H9 (cell line): ENCODE data around the gene CHEK1. TPM values are rescaled to one million over a fixed set of nuclear protein-coding genes. Genes with fewer than 3 reads are reported as not detected.

Experiments used
- DNase-seq: peaks from one replicate; pipeline ENCODE4 v3.0.0-alpha.2; 2017
- H2AFZ ChIP-seq: one replicate; pipeline ENCODE4 v1.6.1; 2013; ENCODE audit warnings: mild to moderate bottlenecking, low read length, control low read depth, moderate library complexity
- H2AK5ac ChIP-seq: 2 replicates; pipeline ENCODE4 v1.6.1; 2013; ENCODE audit warnings: low read length, control low read depth, mixed read lengths; ENCODE audit not compliant: insufficient read length
- H2BK120ac ChIP-seq: one replicate; pipeline ENCODE4 v1.6.1; 2013; ENCODE audit warnings: low read depth, mild to moderate bottlenecking, low read length, control low read depth, inconsistent platforms; ENCODE audit not compliant: poor library complexity, severe bottlenecking
- H2BK12ac ChIP-seq: 2 replicates; pipeline ENCODE4 v1.6.1; 2013; ENCODE audit warnings: low read length, control low read depth, mixed read lengths, low read depth; ENCODE audit not compliant: insufficient read length
- H2BK15ac ChIP-seq: 2 replicates; pipeline ENCODE4 v1.6.1; 2013; ENCODE audit warnings: low read depth, low read length, control low read depth
- H2BK20ac ChIP-seq: one replicate; pipeline ENCODE4 v1.6.1; 2013; ENCODE audit warnings: low read depth, mild to moderate bottlenecking, low read length, control low read depth, inconsistent platforms; ENCODE audit not compliant: poor library complexity, severe bottlenecking
- H2BK5ac ChIP-seq: 2 replicates; pipeline ENCODE4 v1.6.1; 2013; ENCODE audit warnings: low read length, control low read depth, mixed read lengths; ENCODE audit not compliant: insufficient read length
- H3K14ac ChIP-seq: 2 replicates; pipeline ENCODE4 v1.6.1; 2013; ENCODE audit warnings: low read length, control low read depth; ENCODE audit not compliant: insufficient read depth
- H3K18ac ChIP-seq: 2 replicates; pipeline ENCODE4 v1.6.1; 2013; ENCODE audit warnings: low read depth, mild to moderate bottlenecking, mixed read lengths, low read length, control low read depth; ENCODE audit not compliant: insufficient read length
- H3K23ac ChIP-seq: 2 replicates; pipeline ENCODE4 v1.6.1; 2013; ENCODE audit warnings: low read length, control low read depth, mixed read lengths, low read depth; ENCODE audit not compliant: insufficient read length
- H3K23me2 ChIP-seq: 2 replicates; pipeline ENCODE4 v1.6.1; 2013; ENCODE audit warnings: low read depth, mild to moderate bottlenecking, mixed read lengths, low read length, control low read depth; ENCODE audit not compliant: insufficient read length, poor library complexity, severe bottlenecking
- H3K27ac ChIP-seq: 2 replicates; pipeline ENCODE4 v1.5.1; 2013; ENCODE audit warnings: low read length, control low read depth, mixed read lengths, low read depth; ENCODE audit not compliant: insufficient read length
- H3K27me3 ChIP-seq: 2 replicates; pipeline ENCODE4 v1.6.1; 2013; ENCODE audit warnings: low read length, control low read depth, inconsistent platforms; ENCODE audit not compliant: insufficient read depth
- H3K4ac ChIP-seq: 2 replicates; pipeline ENCODE4 v1.6.1; 2013; ENCODE audit warnings: low read depth, mild to moderate bottlenecking, control low read depth, inconsistent platforms, low read length, moderate library complexity
- H3K4me1 ChIP-seq: 2 replicates; pipeline ENCODE4 v1.6.1; 2013; ENCODE audit warnings: low read length, control low read depth, inconsistent platforms; ENCODE audit not compliant: insufficient read depth
- H3K4me2 ChIP-seq: 2 replicates; pipeline ENCODE4 v1.6.1; 2013; ENCODE audit warnings: low read length, control low read depth, mixed read lengths; ENCODE audit not compliant: insufficient read length, insufficient read depth
- H3K56ac ChIP-seq: 2 replicates; pipeline ENCODE4 v1.6.1; 2013; ENCODE audit warnings: low read depth, mild to moderate bottlenecking, mixed read lengths, low read length, control low read depth; ENCODE audit not compliant: insufficient read length
- H3K79me1 ChIP-seq: 2 replicates; pipeline ENCODE4 v1.6.1; 2013; ENCODE audit warnings: low read depth, mild to moderate bottlenecking, moderate library complexity, low read length, control low read depth, inconsistent platforms; ENCODE audit not compliant: insufficient read depth, poor library complexity, severe bottlenecking
- H3K79me2 ChIP-seq: 2 replicates; pipeline ENCODE4 v1.6.1; 2013; ENCODE audit warnings: low read length, control low read depth, inconsistent platforms; ENCODE audit not compliant: insufficient read depth
- H3K9ac ChIP-seq: 2 replicates; pipeline ENCODE4 v1.6.1; 2013; ENCODE audit warnings: low read length, control low read depth, mixed read lengths; ENCODE audit not compliant: insufficient read length; ENCODE audit errors: extremely low read depth
- H3K9me3 ChIP-seq: one replicate; pipeline ENCODE4 v1.6.1; 2013; ENCODE audit warnings: low read depth, low read length, inconsistent platforms; ENCODE audit not compliant: control insufficient read depth
- H3T11ph ChIP-seq: one replicate; pipeline ENCODE4 v1.6.1; 2013; ENCODE audit warnings: mild to moderate bottlenecking, low read length, control low read depth, inconsistent platforms
- H4K20me1 ChIP-seq: one replicate; pipeline ENCODE4 v1.6.1; 2013; ENCODE audit not compliant: control insufficient read depth, insufficient read length, insufficient read depth
- H4K5ac ChIP-seq: 2 replicates; pipeline ENCODE4 v1.6.1; 2013; ENCODE audit warnings: low read depth, mild to moderate bottlenecking, mixed read lengths, low read length, control low read depth; ENCODE audit not compliant: insufficient read length
- H4K8ac ChIP-seq: replicated peaks from 2 replicates; pipeline ENCODE4 v1.6.1; 2013; ENCODE audit warnings: low read length, control low read depth, mixed read lengths, low read depth; ENCODE audit not compliant: insufficient read length
- H4K91ac ChIP-seq: 2 replicates; pipeline ENCODE4 v1.6.1; 2013; ENCODE audit warnings: low read depth, mild to moderate bottlenecking, moderate library complexity, mixed read lengths, low read length, control low read depth; ENCODE audit not compliant: insufficient read length
- H3K27ac Mint-ChIP-seq, 3 experiments: 2 replicates in 2 of 3; 3 replicates in 1 of 3; pipeline ENCODE4 v1.8.0; 2020 to 2021; ENCODE audit warnings: mixed read lengths in 3 of 3, mild to moderate bottlenecking in 1 of 3, moderate library complexity in 1 of 3
- H3K27me3 Mint-ChIP-seq: 2 replicates; pipeline ENCODE4 v1.8.0; 2021; ENCODE audit warnings: low read depth, mild to moderate bottlenecking, moderate library complexity, mixed read lengths
- H3K36me3 Mint-ChIP-seq, 3 experiments: 2 replicates in 2 of 3; 3 replicates in 1 of 3; pipeline ENCODE4 v1.8.0; 2020 to 2021; ENCODE audit warnings: low read depth in 3 of 3, mixed read lengths in 3 of 3; ENCODE audit not compliant: insufficient read depth in 1 of 3
- H3K4me1 Mint-ChIP-seq, 2 experiments: 2 replicates each; pipeline ENCODE4 v1.8.0; 2020; ENCODE audit warnings: mixed read lengths in 2 of 2
- H3K4me3 Mint-ChIP-seq, 2 experiments: 2 replicates in 1 of 2; 3 replicates in 1 of 2; pipeline ENCODE4 v1.8.0; 2020 to 2021; ENCODE audit warnings: mild to moderate bottlenecking in 2 of 2, mixed read lengths in 2 of 2, moderate library complexity in 1 of 2
- H3K9me3 Mint-ChIP-seq, 2 experiments: 2 replicates in 1 of 2; 3 replicates in 1 of 2; pipeline ENCODE4 v1.8.0; 2020; ENCODE audit warnings: mild to moderate bottlenecking in 2 of 2, mixed read lengths in 2 of 2, moderate library complexity in 1 of 2
- WGBS: extraction: QIAGEN DNeasy Blood & Tissue Kit; methylation state at CpG from one replicate; pipeline ENCODE4 v1.1.7; 2013; ENCODE audit warnings: missing lambda C conversion rate, low lambda C conversion rate, mixed read lengths; ENCODE audit not compliant: insufficient read length; ENCODE audit errors: extremely low coverage; 5-methylcytosine and 5-hydroxymethylcytosine counted together
- total RNA-seq: library from RNA; stranded (reverse); gene quantifications from 2 replicates; pipeline ENCODE4 v1.2.1, GENCODE V29; 2021
- TF ChIP-seq, protein P1 (sequence below): fragments of 200-600 bp; sonication (generic); conservative IDR thresholded peaks from 3 replicates; pipeline ENCODE4 v1.8.0; 2021; ENCODE audit warnings: antibody characterized with exemption, mild to moderate bottlenecking

CHEK1 gene
- total RNA-seq, 1 experiment from 2014 or later = 126 TPM

- H2AK5ac ChIP-seq = no peak overlapping the region
- no peak overlapping the region for H4K91ac ChIP-seq
- H3K4me1 Mint-ChIP-seq = no peaks in the 10 kb centered on the region
- no peak overlapping the region for H3K4me3 Mint-ChIP-seq
- H2BK20ac ChIP-seq = no peak overlapping the region
- TF ChIP-seq, protein P1, sequence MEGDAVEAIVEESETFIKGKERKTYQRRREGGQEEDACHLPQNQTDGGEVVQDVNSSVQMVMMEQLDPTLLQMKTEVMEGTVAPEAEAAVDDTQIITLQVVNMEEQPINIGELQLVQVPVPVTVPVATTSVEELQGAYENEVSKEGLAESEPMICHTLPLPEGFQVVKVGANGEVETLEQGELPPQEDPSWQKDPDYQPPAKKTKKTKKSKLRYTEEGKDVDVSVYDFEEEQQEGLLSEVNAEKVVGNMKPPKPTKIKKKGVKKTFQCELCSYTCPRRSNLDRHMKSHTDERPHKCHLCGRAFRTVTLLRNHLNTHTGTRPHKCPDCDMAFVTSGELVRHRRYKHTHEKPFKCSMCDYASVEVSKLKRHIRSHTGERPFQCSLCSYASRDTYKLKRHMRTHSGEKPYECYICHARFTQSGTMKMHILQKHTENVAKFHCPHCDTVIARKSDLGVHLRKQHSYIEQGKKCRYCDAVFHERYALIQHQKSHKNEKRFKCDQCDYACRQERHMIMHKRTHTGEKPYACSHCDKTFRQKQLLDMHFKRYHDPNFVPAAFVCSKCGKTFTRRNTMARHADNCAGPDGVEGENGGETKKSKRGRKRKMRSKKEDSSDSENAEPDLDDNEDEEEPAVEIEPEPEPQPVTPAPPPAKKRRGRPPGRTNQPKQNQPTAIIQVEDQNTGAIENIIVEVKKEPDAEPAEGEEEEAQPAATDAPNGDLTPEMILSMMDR = no peak
- no peak overlapping the region for H2BK15ac ChIP-seq
- peaks cover 41 to 77% (median 76%) of the 10 kb centered on the region in 3 experiments; a peak in 6 of 7 replicates for H3K36me3 Mint-ChIP-seq
- no peaks in the 10 kb centered on the region for H3K27me3 Mint-ChIP-seq
- no peak overlapping the region for H2BK12ac ChIP-seq
- H3K27ac Mint-ChIP-seq = no peak overlapping the region
- H3K9me3 Mint-ChIP-seq = no peaks in the 10 kb centered on the region
- no peak overlapping the region for H3K18ac ChIP-seq
- no peak overlapping the region for H3K23ac ChIP-seq
- H4K8ac ChIP-seq = no peak overlapping the region
- no peaks in the 10 kb centered on the region for H3K79me1 ChIP-seq
- no peak overlapping the region for H4K5ac ChIP-seq
- H3K4me2 ChIP-seq = no peak overlapping the region
- H3K9me3 ChIP-seq = no peaks in the 10 kb centered on the region
- H2BK120ac ChIP-seq = no peak overlapping the region
- no peaks in the 10 kb centered on the region for H3K27me3 ChIP-seq
- H2BK5ac ChIP-seq = no peak overlapping the region
- no peak overlapping the region for H3T11ph ChIP-seq
- H2AFZ ChIP-seq = no peak overlapping the region
- DNase-seq = no peak
- no peak overlapping the region for H3K4ac ChIP-seq
- H3K4me1 ChIP-seq = no peaks in the 10 kb centered on the region
- H3K79me2 ChIP-seq = 0 out of 2 replicates have a peak, but pooled peaks cover 2% of the 10 kb centered on the region
- WGBS = no CpG with 5 or more reads among the region's 1 CpG
- no peak overlapping the region for H3K27ac ChIP-seq
- H3K23me2 ChIP-seq = no peaks in the 10 kb centered on the region
- no peak overlapping the region for H3K14ac ChIP-seq
- H4K20me1 ChIP-seq = no peaks in the 10 kb centered on the region
- H3K9ac ChIP-seq = no peak overlapping the region
- no peak overlapping the region for H3K56ac ChIP-seq
These were observed 13.4 kb downstream of the CHEK1 start for GRCh38 chr11:125638315-125638714.
